HEK293 (cell line): Measurements from ENCODE around the gene RBM20.

Source experiments
- CTCF ChIA-PET: fragments of 350-600 bp; formaldehyde crosslinking; extraction: SDS; loops from one replicate; lab custom pipeline; 2021; ENCODE audit warnings: antibody characterized with exemption; lab: Yijun Ruan, JAX
- POLR2A ChIA-PET: fragments of 300-600 bp; formaldehyde crosslinking; extraction: SDS; loops from one replicate; lab custom pipeline; 2020; ENCODE audit warnings: antibody characterized with exemption, inconsistent platforms; lab: Yijun Ruan, JAX
- H3K27ac ChIP-seq: fragments of 200-500 bp; sonication (Bioruptor generic); 2 replicates; pipeline ENCODE4 v1.5.1; 2014; ENCODE audit warnings: low read depth, low read length, control low read depth, inconsistent platforms; ENCODE audit errors: extremely low read depth
- H3K36me3 ChIP-seq, 2 experiments: fragments of 200-500 bp in 1 of 2; sonication (Bioruptor generic) in 1 of 2; 1 replicate in 1 of 2; 2 replicates in 1 of 2; pipeline ENCODE4 v1.5.1; 2014 to 2017; ENCODE audit warnings: inconsistent platforms in 2 of 2, low read length in 2 of 2; ENCODE audit not compliant: control insufficient read depth in 2 of 2, insufficient read depth in 1 of 2
- H3K4me1 ChIP-seq: fragments of 200-500 bp; sonication (Bioruptor generic); 2 replicates; pipeline ENCODE4 v1.5.1; 2014; ENCODE audit warnings: mild to moderate bottlenecking, low read length, inconsistent platforms; ENCODE audit not compliant: control insufficient read depth, insufficient read depth
- H3K4me3 ChIP-seq: 2 replicates; pipeline ENCODE4 v1.5.1; 2011; ENCODE audit warnings: low read depth, mild to moderate bottlenecking, control low read depth, low read length, moderate library complexity
- H3K9me3 ChIP-seq: fragments of 200-500 bp; sonication (Bioruptor generic); 2 replicates; pipeline ENCODE4 v1.5.1; 2014; ENCODE audit warnings: low read depth, low read length, inconsistent platforms; ENCODE audit not compliant: control insufficient read depth, insufficient read depth
- BCL6B ChIP-seq: fragments of 450-650 bp; formaldehyde crosslinking; IDR thresholded peaks from 2 replicates; pipeline ENCODE4 v1.5.1; 2017; ENCODE audit warnings: missing biosample characterization, missing genetic modification characterization
- CTCF ChIP-seq: fragments of 450-650 bp; formaldehyde crosslinking; IDR thresholded peaks from 2 replicates; pipeline ENCODE4 v1.5.1; 2016; ENCODE audit warnings: missing biosample characterization, missing genetic modification characterization
- GLI4 ChIP-seq: fragments of 450-650 bp; formaldehyde crosslinking; IDR thresholded peaks from 2 replicates; pipeline ENCODE4 v1.5.1; 2016; ENCODE audit warnings: missing biosample characterization, missing genetic modification characterization
- GLIS2 ChIP-seq: fragments of 450-650 bp; formaldehyde crosslinking; IDR thresholded peaks from 2 replicates; pipeline ENCODE4 v1.5.1; 2016; ENCODE audit warnings: missing biosample characterization, missing genetic modification characterization
- HOXC10 ChIP-seq: sonication (generic); formaldehyde crosslinking; IDR thresholded peaks from 2 replicates; pipeline ENCODE4 v1.8.1; 2023; ENCODE audit warnings: mild to moderate bottlenecking, missing genetic modification reagents
- KLF8 ChIP-seq: fragments of 450-650 bp; formaldehyde crosslinking; IDR thresholded peaks from 2 replicates; pipeline ENCODE4 v1.5.1; 2016; ENCODE audit warnings: missing biosample characterization, missing genetic modification characterization
- OSR2 ChIP-seq: fragments of 450-650 bp; formaldehyde crosslinking; IDR thresholded peaks from 2 replicates; pipeline ENCODE4 v1.5.1; 2016; ENCODE audit warnings: missing biosample characterization, missing genetic modification characterization
- REPIN1 ChIP-seq: fragments of 450-650 bp; formaldehyde crosslinking; IDR thresholded peaks from 2 replicates; pipeline ENCODE4 v1.5.1; 2017; ENCODE audit warnings: missing biosample characterization, missing genetic modification characterization, low read depth
- ZBTB20 ChIP-seq: fragments of 450-650 bp; formaldehyde crosslinking; IDR thresholded peaks from 2 replicates; pipeline ENCODE4 v1.5.1; 2016; ENCODE audit warnings: missing biosample characterization, missing genetic modification characterization
- ZFP3 ChIP-seq: fragments of 450-650 bp; formaldehyde crosslinking; IDR thresholded peaks from 2 replicates; pipeline ENCODE4 v1.5.1; 2016; ENCODE audit warnings: low read depth, missing biosample characterization, missing genetic modification characterization
- ZNF133 ChIP-seq: fragments of 450-650 bp; formaldehyde crosslinking; IDR thresholded peaks from 2 replicates; pipeline ENCODE4 v1.5.1; 2016; ENCODE audit warnings: missing biosample characterization, missing genetic modification characterization
- ZNF16 ChIP-seq: fragments of 450-650 bp; formaldehyde crosslinking; IDR thresholded peaks from 2 replicates; pipeline ENCODE4 v1.5.1; 2016; ENCODE audit warnings: low read depth, missing biosample characterization, missing genetic modification characterization
- ZNF2 ChIP-seq: fragments of 450-650 bp; formaldehyde crosslinking; IDR thresholded peaks from 2 replicates; pipeline ENCODE4 v1.5.1; 2016; ENCODE audit warnings: missing biosample characterization, missing genetic modification characterization
- ZNF302 ChIP-seq: fragments of 450-650 bp; formaldehyde crosslinking; IDR thresholded peaks from 2 replicates; pipeline ENCODE4 v1.5.1; 2016; ENCODE audit warnings: missing biosample characterization, missing genetic modification characterization, low read depth
- ZNF335 ChIP-seq: fragments of 450-650 bp; formaldehyde crosslinking; conservative IDR thresholded peaks from 2 replicates; pipeline ENCODE4 v1.5.1; 2016; ENCODE audit warnings: missing biosample characterization, missing genetic modification characterization
- ZNF423 ChIP-seq: fragments of 450-650 bp; formaldehyde crosslinking; IDR thresholded peaks from 2 replicates; pipeline ENCODE4 v1.5.1; 2016; ENCODE audit warnings: missing biosample characterization, missing genetic modification characterization
- ZNF473 ChIP-seq: fragments of 450-650 bp; formaldehyde crosslinking; IDR thresholded peaks from 2 replicates; pipeline ENCODE4 v1.5.1; 2017; ENCODE audit warnings: missing biosample characterization, missing genetic modification characterization
- ZNF48 ChIP-seq: fragments of 450-650 bp; formaldehyde crosslinking; IDR thresholded peaks from 2 replicates; pipeline ENCODE4 v1.5.1; 2016; ENCODE audit warnings: missing biosample characterization, missing genetic modification characterization
- ZNF558 ChIP-seq: fragments of 450-650 bp; formaldehyde crosslinking; IDR thresholded peaks from 2 replicates; pipeline ENCODE4 v1.5.1; 2016; ENCODE audit warnings: missing biosample characterization, missing genetic modification characterization
- ZNF585B ChIP-seq: fragments of 450-650 bp; formaldehyde crosslinking; IDR thresholded peaks from 2 replicates; pipeline ENCODE4 v1.5.1; 2016; ENCODE audit warnings: missing biosample characterization, missing genetic modification characterization
- ZNF639 ChIP-seq: fragments of 450-650 bp; formaldehyde crosslinking; IDR thresholded peaks from 2 replicates; pipeline ENCODE4 v1.5.1; 2016; ENCODE audit warnings: missing biosample characterization, missing genetic modification characterization
- ZNF658 ChIP-seq: fragments of 450-650 bp; formaldehyde crosslinking; IDR thresholded peaks from 2 replicates; pipeline ENCODE4; 2016; ENCODE audit warnings: missing biosample characterization, missing genetic modification characterization
- ZNF660 ChIP-seq: fragments of 450-650 bp; IDR thresholded peaks from 2 replicates; pipeline ENCODE4 v1.5.1; 2018; ENCODE audit warnings: missing biosample characterization, mild to moderate bottlenecking, missing genetic modification characterization
- ZNF747 ChIP-seq: fragments of 450-650 bp; formaldehyde crosslinking; IDR thresholded peaks from 2 replicates; pipeline ENCODE4 v1.5.1; 2016; ENCODE audit warnings: missing biosample characterization, missing genetic modification characterization
- TF ChIP-seq, protein P1 (sequence below): fragments of 450-650 bp; formaldehyde crosslinking; IDR thresholded peaks from 2 replicates; pipeline ENCODE4; 2016; ENCODE audit warnings: missing biosample characterization, missing genetic modification characterization
- TF ChIP-seq, protein P2 (sequence below): fragments of 450-650 bp; formaldehyde crosslinking; IDR thresholded peaks from 2 replicates; pipeline ENCODE4 v1.5.1; 2016; ENCODE audit warnings: missing biosample characterization, missing genetic modification characterization, borderline replicate concordance
- TF ChIP-seq, protein P3 (sequence below): fragments of 450-650 bp; formaldehyde crosslinking; IDR thresholded peaks from 2 replicates; pipeline ENCODE4 v1.5.1; 2016; ENCODE audit warnings: missing biosample characterization, missing genetic modification characterization

RBM20 gene

DNA sequence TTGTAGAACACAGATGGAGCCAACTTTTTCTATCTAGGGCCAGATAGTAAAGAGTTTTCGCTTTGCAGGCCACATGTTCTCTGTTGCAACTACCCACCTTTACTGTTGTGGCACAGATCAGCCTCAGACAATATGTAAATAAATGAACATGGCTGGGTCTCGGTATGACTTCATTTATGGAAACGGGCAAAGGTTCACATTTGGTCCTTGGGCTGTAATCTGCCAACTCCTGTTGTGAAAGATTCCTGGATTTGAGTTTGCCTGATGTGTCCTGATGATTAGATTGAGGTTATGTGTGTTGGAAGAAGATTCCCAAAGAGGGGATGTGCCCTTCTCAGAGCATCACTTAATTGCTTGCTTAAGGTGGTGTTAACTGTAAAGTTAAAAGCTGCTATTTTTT, 38.2 kb downstream of the RBM20 start:
- Histone ChIP-seq H3K36me3 (no peaks in the 10 kb centered on the region), H3K4me3 (no peak overlapping the region), H3K9me3 (no peaks in the 10 kb centered on the region), H3K4me1 (no peaks in the 10 kb centered on the region; the same call in 1 of the 2 replicates), H3K27ac (no peak overlapping the region)
- POLR2A ChIA-PET, result no interaction called here
- CTCF ChIA-PET, result interaction anchor here (0.5 to 2.9 kb wide), 11 partner anchors 8 to 607 kb away, joined by 3 to 21 read pairs (median 5); partner anchors contain the start of gene RBM20
- TF ChIP-seq OSR2 (tag by site-specific recombination) (no peak), ZNF302 (no peak), ZNF16 (tag by site-specific recombination) (no peak), BCL6B (tag by site-specific recombination) (no peak), ZNF660 (no peak), ZNF558 (no peak), CTCF (tag by site-specific recombination) (no peak), ZNF658 (tag by site-specific recombination) (no peak), ZNF423 (tag by site-specific recombination) (no peak), ZNF2 (no peak), ZNF747 (tag by site-specific recombination) (no peak), ZBTB20 (no peak), ZNF133 (tag by site-specific recombination) (no peak), KLF8 (no peak)

GRCh38 chr10:110684800-110685446, 40.8 kb downstream of the RBM20 start:
- POLR2A ChIA-PET, result no interaction called here
- Histone ChIP-seq H3K4me1 (no peaks in the 10 kb centered on the region; the same call in 1 of the 2 replicates), H3K4me3 (no peak overlapping the region), H3K36me3 (no peaks in the 10 kb centered on the region), H3K9me3 (no peaks in the 10 kb centered on the region), H3K27ac (no peak overlapping the region)
- CTCF ChIA-PET, result interaction anchor here (1.2 to 2.9 kb wide), 2 partner anchors 10 to 13 kb away, joined by 3 to 21 read pairs; no protein-coding TSS in a partner anchor
- TF ChIP-seq ZNF639 (tag by site-specific recombination) (no peak), ZNF473 (tag by site-specific recombination) (no peak), REPIN1 (tag by site-specific recombination) (no peak), ZFP3 (tag by site-specific recombination) (no peak), GLIS2 (tag by site-specific recombination) (no peak), HOXC10 (CRISPR knock-in tag) (no peak), ZNF585B (no peak), ZNF335 (tag by site-specific recombination) (no peak), ZNF48 (tag by site-specific recombination) (no peak), GLI4 (tag by site-specific recombination) (no peak)
- TF ChIP-seq, protein P1, sequence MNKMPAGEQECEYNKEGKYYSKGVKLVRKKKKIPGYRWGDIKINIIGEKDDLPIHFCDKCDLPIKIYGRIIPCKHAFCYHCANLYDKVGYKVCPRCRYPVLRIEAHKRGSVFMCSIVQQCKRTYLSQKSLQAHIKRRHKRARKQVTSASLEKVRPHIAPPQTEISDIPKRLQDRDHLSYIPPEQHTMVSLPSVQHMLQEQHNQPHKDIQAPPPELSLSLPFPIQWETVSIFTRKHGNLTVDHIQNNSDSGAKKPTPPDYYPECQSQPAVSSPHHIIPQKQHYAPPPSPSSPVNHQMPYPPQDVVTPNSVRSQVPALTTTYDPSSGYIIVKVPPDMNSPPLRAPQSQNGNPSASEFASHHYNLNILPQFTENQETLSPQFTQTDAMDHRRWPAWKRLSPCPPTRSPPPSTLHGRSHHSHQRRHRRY (tag by site-specific recombination), result no peak
- TF ChIP-seq, protein P2, sequence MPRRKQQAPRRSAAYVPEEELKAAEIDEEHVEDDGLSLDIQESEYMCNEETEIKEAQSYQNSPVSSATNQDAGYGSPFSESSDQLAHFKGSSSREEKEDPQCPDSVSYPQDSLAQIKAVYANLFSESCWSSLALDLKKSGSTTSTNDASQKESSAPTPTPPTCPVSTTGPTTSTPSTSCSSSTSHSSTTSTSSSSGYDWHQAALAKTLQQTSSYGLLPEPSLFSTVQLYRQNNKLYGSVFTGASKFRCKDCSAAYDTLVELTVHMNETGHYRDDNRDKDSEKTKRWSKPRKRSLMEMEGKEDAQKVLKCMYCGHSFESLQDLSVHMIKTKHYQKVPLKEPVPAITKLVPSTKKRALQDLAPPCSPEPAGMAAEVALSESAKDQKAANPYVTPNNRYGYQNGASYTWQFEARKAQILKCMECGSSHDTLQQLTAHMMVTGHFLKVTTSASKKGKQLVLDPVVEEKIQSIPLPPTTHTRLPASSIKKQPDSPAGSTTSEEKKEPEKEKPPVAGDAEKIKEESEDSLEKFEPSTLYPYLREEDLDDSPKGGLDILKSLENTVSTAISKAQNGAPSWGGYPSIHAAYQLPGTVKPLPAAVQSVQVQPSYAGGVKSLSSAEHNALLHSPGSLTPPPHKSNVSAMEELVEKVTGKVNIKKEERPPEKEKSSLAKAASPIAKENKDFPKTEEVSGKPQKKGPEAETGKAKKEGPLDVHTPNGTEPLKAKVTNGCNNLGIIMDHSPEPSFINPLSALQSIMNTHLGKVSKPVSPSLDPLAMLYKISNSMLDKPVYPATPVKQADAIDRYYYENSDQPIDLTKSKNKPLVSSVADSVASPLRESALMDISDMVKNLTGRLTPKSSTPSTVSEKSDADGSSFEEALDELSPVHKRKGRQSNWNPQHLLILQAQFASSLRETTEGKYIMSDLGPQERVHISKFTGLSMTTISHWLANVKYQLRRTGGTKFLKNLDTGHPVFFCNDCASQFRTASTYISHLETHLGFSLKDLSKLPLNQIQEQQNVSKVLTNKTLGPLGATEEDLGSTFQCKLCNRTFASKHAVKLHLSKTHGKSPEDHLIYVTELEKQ (tag by site-specific recombination), result no peak
- TF ChIP-seq, protein P3, sequence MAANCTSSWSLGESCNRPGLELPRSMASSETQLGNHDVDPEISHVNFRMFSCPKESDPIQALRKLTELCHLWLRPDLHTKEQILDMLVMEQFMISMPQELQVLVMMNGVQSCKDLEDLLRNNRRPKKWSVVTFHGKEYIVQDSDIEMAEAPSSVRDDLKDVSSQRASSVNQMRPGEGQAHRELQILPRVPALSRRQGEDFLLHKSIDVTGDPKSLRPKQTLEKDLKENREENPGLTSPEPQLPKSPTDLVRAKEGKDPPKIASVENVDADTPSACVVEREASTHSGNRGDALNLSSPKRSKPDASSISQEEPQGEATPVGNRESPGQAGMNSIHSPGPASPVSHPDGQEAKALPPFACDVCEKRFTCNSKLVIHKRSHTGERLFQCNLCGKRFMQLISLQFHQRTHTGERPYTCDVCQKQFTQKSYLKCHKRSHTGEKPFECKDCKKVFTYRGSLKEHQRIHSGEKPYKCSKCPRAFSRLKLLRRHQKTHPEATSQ (tag by site-specific recombination), result no peak
